GM18526 (cell line): ENCODE data around the gene USF2.

Source experiments
- POLR2A ChIP-seq: IDR thresholded peaks from 3 replicates; pipeline ENCODE4 v1.6.1; 2011; ENCODE audit not compliant: insufficient read length; ENCODE audit errors: extremely low read depth

Gene USF2

GRCh38 chr19:35300339-35300649, 31.5 kb downstream of the USF2 start:
- TF ChIP-seq POLR2A = no peak

DNA sequence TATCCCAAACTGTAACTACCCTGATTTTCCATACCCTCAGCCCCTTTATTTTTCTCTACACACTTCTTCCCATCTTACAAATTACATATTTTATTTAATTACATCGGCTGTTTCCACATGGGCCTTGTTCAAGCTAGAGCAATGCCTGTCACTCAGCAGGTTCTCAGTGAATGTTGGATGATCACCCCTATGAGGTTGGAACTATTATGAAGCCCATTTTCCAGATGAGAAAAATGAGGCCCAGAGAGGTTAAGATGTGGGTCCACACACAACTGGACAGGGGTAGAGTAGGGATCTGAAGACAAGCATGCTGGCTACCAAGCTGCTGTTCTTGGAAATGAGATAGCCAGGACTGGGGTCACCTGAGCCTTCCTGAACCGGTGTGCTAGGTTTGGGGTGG, 33.2 kb downstream of the USF2 start:
- no peak for TF ChIP-seq POLR2A

- TF ChIP-seq POLR2A = no peak
Measured at GRCh38 chr19:35302446-35302845, 33.7 kb downstream of the USF2 start.

DNA sequence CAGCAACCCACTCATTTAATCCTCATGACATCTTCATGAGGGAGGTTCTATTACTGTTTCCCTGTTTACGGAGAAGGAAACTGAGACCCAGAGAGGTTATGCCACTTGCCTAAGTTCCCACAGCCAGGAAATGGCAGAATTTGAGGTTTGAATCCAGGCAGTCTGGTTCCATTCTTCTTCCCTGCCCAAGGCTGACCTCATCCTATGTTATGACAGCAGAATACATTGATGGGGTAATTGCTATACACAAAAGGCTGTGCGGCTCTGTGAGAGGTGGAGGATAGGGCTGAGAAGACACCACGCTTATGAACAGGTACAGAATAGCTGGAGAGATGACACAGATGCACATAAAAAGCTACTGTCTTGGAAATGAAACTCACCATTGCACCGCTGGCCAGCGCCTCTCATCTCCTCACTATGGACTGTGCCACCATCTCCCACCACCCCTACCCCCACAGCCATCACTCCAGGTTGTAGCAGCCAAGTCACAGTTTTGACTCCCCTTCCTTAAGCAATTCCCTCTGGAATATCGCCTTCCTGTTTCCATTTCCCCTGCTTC, 34.7 kb downstream of the USF2 start:
- TF ChIP-seq POLR2A = no peak

GRCh38 chr19:35304036-35304435, 35.3 kb downstream of the USF2 start:
- TF ChIP-seq POLR2A = no peak

GRCh38 chr19:35305181-35305580, 36.4 kb downstream of the USF2 start:
- TF ChIP-seq POLR2A = no peak

DNA sequence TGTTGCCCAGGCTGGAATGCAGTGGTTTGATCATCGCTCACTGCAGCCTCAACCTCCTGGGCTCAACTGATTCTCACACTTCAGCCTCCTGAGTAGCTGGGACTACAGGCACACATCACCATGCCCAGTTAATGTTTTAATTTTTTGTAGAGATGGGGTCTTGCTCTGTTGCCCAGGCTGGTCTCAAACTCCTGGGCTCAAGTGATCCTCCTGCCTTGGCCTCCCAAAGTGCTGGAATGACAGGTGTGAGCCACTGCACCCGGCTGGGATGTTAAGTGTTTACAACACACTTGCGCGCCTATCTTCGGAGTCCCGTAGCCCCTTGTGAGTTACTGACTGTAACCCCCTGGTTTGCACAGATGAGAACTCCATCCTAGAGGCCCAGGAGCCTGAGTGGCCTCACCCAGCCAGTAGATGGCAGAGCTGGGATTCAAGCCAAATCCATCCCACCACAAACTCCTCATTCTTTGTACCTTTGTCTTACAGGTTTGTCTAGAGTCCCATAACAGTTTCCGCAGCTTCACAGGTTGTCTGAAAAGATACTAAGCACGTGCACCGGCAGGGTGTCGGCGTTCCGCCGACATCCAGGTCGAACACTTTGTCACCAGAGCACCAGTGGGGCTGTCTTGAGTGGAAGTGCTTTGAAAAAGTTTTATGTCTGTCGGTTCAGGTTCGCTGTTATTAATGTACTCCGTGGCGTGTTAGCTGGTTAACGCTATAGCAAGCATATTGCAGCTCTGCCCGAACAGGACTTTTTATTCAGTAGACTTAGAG, 37.9 kb downstream of the USF2 start:
- no peak for TF ChIP-seq POLR2A

DNA sequence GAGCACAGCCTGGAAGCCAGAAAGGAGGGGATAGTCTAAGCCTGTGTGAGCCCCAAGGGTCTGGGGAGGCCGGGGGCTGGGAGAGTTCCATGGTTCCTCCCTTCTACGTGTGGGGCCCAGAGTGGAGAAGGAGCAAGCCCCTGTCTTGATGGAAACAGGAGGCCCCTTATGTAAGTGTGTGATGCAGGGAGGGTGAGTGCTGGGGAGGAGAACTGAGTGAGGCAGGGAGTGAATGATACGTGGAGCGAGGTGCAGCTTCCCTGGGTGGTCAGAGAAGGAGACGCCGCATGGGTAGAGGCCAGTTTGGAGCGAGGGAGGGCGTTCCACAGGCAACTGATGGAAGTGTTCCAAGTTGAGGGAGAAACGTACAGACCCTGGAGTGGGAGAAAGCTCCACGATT, 39.2 kb downstream of the USF2 start:
- TF ChIP-seq POLR2A = no peak

DNA sequence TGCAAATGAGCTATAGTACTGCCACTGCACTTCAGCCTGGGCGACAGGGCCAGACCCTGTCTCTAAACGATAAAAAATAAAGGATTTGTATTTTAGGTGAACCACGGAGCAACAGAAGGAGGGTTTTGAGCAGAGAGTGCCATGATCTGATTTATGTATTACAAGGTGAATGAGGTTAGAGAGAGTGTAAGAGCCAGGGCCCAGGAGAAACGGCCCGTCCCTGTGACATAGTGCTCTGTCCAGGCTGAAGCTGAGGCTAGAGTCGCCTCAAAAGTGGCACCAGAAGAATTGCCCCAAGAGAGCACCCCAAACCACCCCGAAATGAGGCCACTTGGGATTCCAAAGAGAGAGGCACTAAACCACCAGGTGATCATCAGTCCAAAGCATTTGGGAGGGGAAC, 40.1 kb downstream of the USF2 start:
- no peak for TF ChIP-seq POLR2A

- no peak for TF ChIP-seq POLR2A
Measured at GRCh38 chr19:35309481-35310279, 40.9 kb downstream of the USF2 start.

DNA sequence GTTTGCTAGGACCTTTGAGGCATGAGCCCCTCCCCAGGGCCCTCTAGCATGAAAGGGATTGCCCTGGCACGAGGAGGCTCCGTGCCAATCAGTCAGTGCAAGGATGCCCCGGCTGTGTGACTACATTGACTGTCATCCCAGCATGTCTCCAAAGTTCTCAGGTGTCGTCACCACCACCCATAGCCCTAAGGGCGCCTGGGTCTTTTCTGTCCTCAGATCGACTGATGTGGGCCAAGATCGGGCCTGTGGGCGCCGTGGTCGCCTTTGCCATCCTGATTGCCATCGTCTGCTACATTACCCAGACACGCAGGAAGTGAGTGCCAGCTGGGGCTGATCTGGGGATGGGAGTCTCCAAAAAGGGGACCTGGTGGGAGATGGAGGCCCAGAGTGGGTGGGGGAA, 41.6 kb downstream of the USF2 start:
- no peak for TF ChIP-seq POLR2A

DNA sequence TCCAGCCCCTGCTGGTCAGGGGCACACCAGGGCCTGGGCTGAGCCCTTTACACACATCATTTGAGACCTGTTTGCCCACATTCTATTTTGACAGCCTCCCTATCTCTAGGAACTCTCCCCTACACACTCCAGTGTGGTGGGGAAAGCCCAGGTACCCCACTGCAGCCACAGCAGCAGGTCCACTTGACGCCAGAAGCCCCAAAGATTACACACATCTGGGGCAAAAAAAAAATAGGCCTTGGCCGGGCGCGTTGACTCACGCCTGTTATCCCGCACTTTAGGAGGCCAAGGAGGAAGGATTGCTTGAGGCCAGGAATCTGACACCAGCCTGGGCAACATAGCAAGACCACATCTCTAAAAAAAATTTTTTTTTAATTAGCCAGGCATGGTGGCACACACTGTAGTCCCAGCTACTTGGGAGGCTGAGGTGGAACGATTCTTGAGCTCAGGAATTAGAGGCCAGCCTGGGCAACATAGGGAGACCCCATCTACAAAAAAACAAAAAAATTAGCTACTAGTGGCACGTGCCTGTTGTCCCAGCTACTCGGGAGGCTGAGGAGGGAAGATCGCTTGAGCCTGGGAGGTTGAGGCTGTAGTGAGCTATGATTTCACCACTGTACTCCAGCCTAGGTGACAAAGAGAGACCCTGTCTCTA, 42.2 kb downstream of the USF2 start:
- TF ChIP-seq POLR2A = no peak

- TF ChIP-seq POLR2A = no peak
Measured at GRCh38 chr19:35311901-35312665, 43.3 kb downstream of the USF2 start.

- TF ChIP-seq POLR2A = no peak
Measured at GRCh38 chr19:35313587-35313986, 44.8 kb downstream of the USF2 start.

- TF ChIP-seq POLR2A = no peak
Measured at GRCh38 chr19:35314031-35314430, 45.3 kb downstream of the USF2 start.
